HG02588 (cell line): ENCODE results near the gene ME3.

Source experiments
- ATAC-seq: cut with Tn5 transposase; IDR thresholded peaks from one replicate; pipeline ENCODE4 v1.9.1; 2021; ENCODE audit warnings: mild to moderate bottlenecking, moderate library complexity; ENCODE audit not compliant: unreplicated experiment

ME3 gene

GRCh38 chr11:86589856-86590589 lies 82.4 kb downstream of the ME3 start:
- no peak for ATAC-seq

GRCh38 chr11:86589204-86589603 lies 83.2 kb downstream of the ME3 start:
- no peak for ATAC-seq

GRCh38 chr11:86588566-86589090 lies 83.8 kb downstream of the ME3 start:
- no peak for ATAC-seq

GRCh38 chr11:86587264-86588193 lies 84.9 kb downstream of the ME3 start:
- no peak for ATAC-seq

GRCh38 chr11:86586307-86586706 lies 86.1 kb downstream of the ME3 start:
- no peak for ATAC-seq

- ATAC-seq: no peak
Observed at GRCh38 chr11:86582898-86583297, 89.5 kb downstream of the ME3 start.

- ATAC-seq: no peak
Observed at GRCh38 chr11:86580535-86580934, 91.9 kb downstream of the ME3 start.

GRCh38 chr11:86579406-86579731 lies 93.0 kb downstream of the ME3 start:
- ATAC-seq: no peak

GRCh38 chr11:86578727-86579405 lies 93.5 kb downstream of the ME3 start:
- no peak for ATAC-seq

- ATAC-seq: no peak
Observed at GRCh38 chr11:86577644-86578636, 94.5 kb downstream of the ME3 start.

GRCh38 chr11:86576946-86577624 lies 95.3 kb downstream of the ME3 start:
- ATAC-seq: no peak

GRCh38 chr11:86575927-86576326 lies 96.5 kb downstream of the ME3 start:
- no peak for ATAC-seq

GRCh38 chr11:86575208-86575855 lies 97.1 kb downstream of the ME3 start:
- ATAC-seq: no peak

- no peak for ATAC-seq
Observed at GRCh38 chr11:86574493-86575207, 97.8 kb downstream of the ME3 start.

GRCh38 chr11:86571273-86571948 lies 101.0 kb downstream of the ME3 start:
- ATAC-seq: no peak

GRCh38 chr11:86570451-86570850 lies 102.0 kb downstream of the ME3 start:
- ATAC-seq: no peak

GRCh38 chr11:86570020-86570419 lies 102.4 kb downstream of the ME3 start:
- ATAC-seq: no peak

GRCh38 chr11:86569109-86569508 lies 103.3 kb downstream of the ME3 start:
- ATAC-seq: no peak
